Trophoblast cell (in vitro differentiated cells and primary cell): ENCODE data around the gene ZNF649.

ENCODE experiments used
- DNase-seq, 2 donors: peaks; one replicate each; pipeline ENCODE4 v3.0.0-alpha.2; 2016
- H2AFZ ChIP-seq: 2 replicates; pipeline ENCODE4 v1.6.1; 2013; ENCODE audit warnings: low read length, moderate library complexity, mild to moderate bottlenecking; ENCODE audit not compliant: insufficient read depth, poor library complexity
- H2AK5ac ChIP-seq: 2 replicates; pipeline ENCODE4 v1.6.1; 2013; ENCODE audit warnings: mild to moderate bottlenecking, low read length
- H2BK120ac ChIP-seq: 2 replicates; pipeline ENCODE4 v1.6.1; 2013; ENCODE audit warnings: low read length, mild to moderate bottlenecking, moderate library complexity; ENCODE audit not compliant: insufficient read depth, poor library complexity
- H2BK12ac ChIP-seq: 2 replicates; pipeline ENCODE4 v1.6.1; 2013; ENCODE audit warnings: mild to moderate bottlenecking, low read length, moderate library complexity
- H2BK5ac ChIP-seq: 2 replicates; pipeline ENCODE4 v1.6.1; 2013; ENCODE audit warnings: low read length, low read depth, moderate library complexity, mild to moderate bottlenecking; ENCODE audit not compliant: poor library complexity
- H3K14ac ChIP-seq: 2 replicates; pipeline ENCODE4 v1.6.1; 2013; ENCODE audit warnings: mild to moderate bottlenecking, low read length
- H3K18ac ChIP-seq: 2 replicates; pipeline ENCODE4 v1.6.1; 2013; ENCODE audit warnings: mild to moderate bottlenecking, low read length
- H3K23ac ChIP-seq: 2 replicates; pipeline ENCODE4 v1.6.1; 2013; ENCODE audit warnings: low read length
- H3K27ac ChIP-seq: 2 replicates; pipeline ENCODE4 v1.5.1; 2013; ENCODE audit warnings: low read depth, mild to moderate bottlenecking, inconsistent platforms, low read length, moderate library complexity
- H3K27me3 ChIP-seq: 2 replicates; pipeline ENCODE4 v1.6.1; 2013; ENCODE audit warnings: inconsistent platforms, mild to moderate bottlenecking, low read length, moderate library complexity; ENCODE audit not compliant: insufficient read depth
- H3K36me3 ChIP-seq, 2 experiments: 1 replicate in 1 of 2; 2 replicates in 1 of 2; pipeline ENCODE4 v1.6.1; 2013; ENCODE audit warnings: low read length in 2 of 2, mild to moderate bottlenecking in 2 of 2, moderate library complexity in 1 of 2; ENCODE audit not compliant: insufficient read depth in 2 of 2, control insufficient read depth in 1 of 2
- H3K4ac ChIP-seq: 2 replicates; pipeline ENCODE4 v1.6.1; 2013; ENCODE audit warnings: low read depth, mild to moderate bottlenecking, low read length, moderate library complexity
- H3K4me1 ChIP-seq, 2 experiments: 1 replicate in 1 of 2; 2 replicates in 1 of 2; pipeline ENCODE4 v1.6.1; 2013; ENCODE audit warnings: low read length in 2 of 2, mild to moderate bottlenecking in 2 of 2, moderate library complexity in 1 of 2; ENCODE audit not compliant: insufficient read depth in 2 of 2, control insufficient read depth in 1 of 2
- H3K4me2 ChIP-seq: 2 replicates; pipeline ENCODE4 v1.6.1; 2013; ENCODE audit warnings: inconsistent platforms, mild to moderate bottlenecking, low read length, moderate library complexity
- H3K4me3 ChIP-seq: 2 replicates; pipeline ENCODE4 v1.5.1; 2013; ENCODE audit warnings: mild to moderate bottlenecking, low read depth, low read length, inconsistent platforms
- H3K79me1 ChIP-seq: one replicate; pipeline ENCODE4 v1.6.1; 2013; ENCODE audit warnings: low read length
- H3K79me2 ChIP-seq: 2 replicates; pipeline ENCODE4 v1.6.1; 2013; ENCODE audit warnings: low read length, mild to moderate bottlenecking; ENCODE audit not compliant: control insufficient read depth, insufficient read depth, poor library complexity
- H3K9ac ChIP-seq: 2 replicates; pipeline ENCODE4 v1.6.1; 2013; ENCODE audit warnings: mild to moderate bottlenecking, low read length
- H3K9me3 ChIP-seq: 2 replicates; pipeline ENCODE4 v1.6.1; 2013; ENCODE audit warnings: low read depth, mild to moderate bottlenecking, control low read depth, inconsistent platforms, low read length; ENCODE audit not compliant: insufficient read depth
- H4K12ac ChIP-seq: 2 replicates; pipeline ENCODE4 v1.6.1; 2013; ENCODE audit warnings: low read depth, mild to moderate bottlenecking, low read length, moderate library complexity
- H4K8ac ChIP-seq: 2 replicates; pipeline ENCODE4 v1.6.1; 2013; ENCODE audit warnings: low read depth, mild to moderate bottlenecking, low read length, moderate library complexity
- H4K91ac ChIP-seq: one replicate; pipeline ENCODE4 v1.6.1; 2013; ENCODE audit warnings: low read depth, mild to moderate bottlenecking, low read length, moderate library complexity
- WGBS: extraction: QIAGEN DNeasy Blood & Tissue Kit; methylation state at CpG from one replicate; pipeline ENCODE4 v1.1.7; 2013; ENCODE audit warnings: missing lambda C conversion rate; ENCODE audit not compliant: insufficient read length, insufficient coverage; ENCODE audit errors: extremely low coverage; 5-methylcytosine and 5-hydroxymethylcytosine counted together

The ZNF649 gene

GRCh38 chr19:51889934-51890333 is 14.9 kb downstream of the ZNF649 start:
- no peaks in the 10 kb centered on the region for H3K27me3 ChIP-seq
- peaks cover 19 to 40% of the 10 kb centered on the region in 2 experiments for H3K36me3 ChIP-seq
- no peak overlapping the region for H3K14ac ChIP-seq
- H2BK12ac ChIP-seq, result no peak overlapping the region
- H4K91ac ChIP-seq, result no peak overlapping the region
- no peak overlapping the region for H3K4me2 ChIP-seq
- H3K9me3 ChIP-seq, result peaks cover 15% of the 10 kb centered on the region
- H3K4ac ChIP-seq, result no peak overlapping the region
- H3K27ac ChIP-seq, result no peak overlapping the region
- H2AFZ ChIP-seq, result no peak overlapping the region
- no peak overlapping the region for H3K9ac ChIP-seq
- H3K79me1 ChIP-seq, result peaks cover 5% of the 10 kb centered on the region
- peaks cover 2% of the 10 kb centered on the region for H3K79me2 ChIP-seq
- DNase-seq, result no peak
- H2BK5ac ChIP-seq, result no peak overlapping the region
- H3K4me1 ChIP-seq, result peaks cover 0 to 2% of the 10 kb centered on the region in 2 experiments
- H4K12ac ChIP-seq, result no peak overlapping the region
- no peak overlapping the region for H3K23ac ChIP-seq
- H3K4me3 ChIP-seq, result no peak overlapping the region
- no peak overlapping the region for H2AK5ac ChIP-seq
- no peak overlapping the region for H4K8ac ChIP-seq
- no peak overlapping the region for H2BK120ac ChIP-seq
- H3K18ac ChIP-seq, result no peak overlapping the region

- peaks cover 12 to 25% of the 10 kb centered on the region in 2 experiments for H3K36me3 ChIP-seq
These were observed 17.0 kb downstream of the ZNF649 start, which contains the start of gene ZNF577 for GRCh38 chr19:51887522-51888498. Gene ZNF577, minus strand, starts transcription at chr19:51887951. Its CDS starts 7,569 bp downstream, at chr19:51880382.

DNA sequence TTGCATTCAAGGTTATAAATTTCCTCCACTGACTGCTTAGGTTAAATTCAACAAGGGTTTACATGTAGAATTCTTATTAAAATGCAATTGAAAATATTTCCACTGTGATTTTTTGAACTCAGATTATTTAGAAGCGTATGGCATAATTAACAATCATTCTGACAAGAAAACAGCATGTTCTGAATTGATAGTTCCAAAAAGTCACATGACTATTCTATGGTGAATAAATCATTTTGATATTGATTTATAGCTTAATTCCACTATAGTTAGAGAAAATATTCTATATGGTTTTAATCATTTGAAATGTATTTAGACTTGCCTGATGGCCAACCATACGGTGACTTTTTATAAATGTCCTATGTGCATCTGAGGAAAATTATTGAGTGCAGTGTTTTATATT is 20.1 kb downstream of the ZNF649 start:
- no peak for DNase-seq
- H3K79me1 ChIP-seq, result peaks cover 5% of the 10 kb centered on the region
- WGBS, result no CpG with 5 or more reads among the region's 2 CpGs
- H3K4me3 ChIP-seq, result no peak overlapping the region
- H3K4me2 ChIP-seq, result no peak overlapping the region
- peaks cover 2% of the 10 kb centered on the region for H3K79me2 ChIP-seq
- no peak overlapping the region for H3K14ac ChIP-seq
- H3K36me3 ChIP-seq, result peaks cover 0 to 2% of the 10 kb centered on the region in 2 experiments
- no peak overlapping the region for H4K12ac ChIP-seq
- no peak overlapping the region for H4K8ac ChIP-seq
- no peak overlapping the region for H3K18ac ChIP-seq
- no peak overlapping the region for H2AFZ ChIP-seq
- no peak overlapping the region for H3K23ac ChIP-seq
- no peak overlapping the region for H2BK5ac ChIP-seq
- no peaks in the 10 kb centered on the region for H3K27me3 ChIP-seq
- H3K4ac ChIP-seq, result no peak overlapping the region
- H2BK120ac ChIP-seq, result no peak overlapping the region
- no peak overlapping the region for H3K27ac ChIP-seq
- no peak overlapping the region for H2BK12ac ChIP-seq
- no peak overlapping the region for H3K9ac ChIP-seq
- no peak overlapping the region for H2AK5ac ChIP-seq
- no peak overlapping the region for H4K91ac ChIP-seq
- H3K9me3 ChIP-seq, result peaks cover 2% of the 10 kb centered on the region
- H3K4me1 ChIP-seq, result peaks cover 0 to 2% of the 10 kb centered on the region in 2 experiments

More at GRCh38 chr19:51887522-51888498, 17.0 kb downstream of the ZNF649 start, which contains the start of gene ZNF577:
- peak within 1 kb of the TSS; percentile 61 for H3K4me2 ChIP-seq
- peak within 1 kb of the TSS; percentile 77 for H3K9ac ChIP-seq
- H2BK5ac ChIP-seq, result peak within 1 kb of the TSS; percentile 22
- peak within 1 kb of the TSS; percentile 90 for H3K14ac ChIP-seq
- no peak within 1 kb of the TSS for H3K23ac ChIP-seq
- H4K91ac ChIP-seq, result peak within 1 kb of the TSS; percentile 72
- peaks cover 2% of the 10 kb centered on the region for H3K79me2 ChIP-seq
- no CpG with 5 or more reads among the region's 56 CpGs for WGBS
- H3K27me3 ChIP-seq, result no peaks in the 10 kb centered on the region
- peaks cover 14% of the 10 kb centered on the region for H3K9me3 ChIP-seq
- peak within 1 kb of the TSS; percentile 60 for H3K18ac ChIP-seq
- H3K79me1 ChIP-seq, result peaks cover 5% of the 10 kb centered on the region
- H2AFZ ChIP-seq, result peak within 1 kb of the TSS; percentile 64
- no peak within 1 kb of the TSS for H2AK5ac ChIP-seq
- peak; percentile 86 to 93 for DNase-seq
- H4K12ac ChIP-seq, result peak within 1 kb of the TSS; percentile 50
- H2BK12ac ChIP-seq, result no peak within 1 kb of the TSS
- H2BK120ac ChIP-seq, result peak within 1 kb of the TSS; percentile 23
- H3K4me3 ChIP-seq, result peak within 1 kb of the TSS; percentile 75
- peak within 1 kb of the TSS; percentile 13 for H3K27ac ChIP-seq
- H3K4ac ChIP-seq, result peak within 1 kb of the TSS; percentile 29
- H4K8ac ChIP-seq, result peak within 1 kb of the TSS; percentile 89
- peaks cover 0 to 2% of the 10 kb centered on the region in 2 experiments for H3K4me1 ChIP-seq

DNA sequence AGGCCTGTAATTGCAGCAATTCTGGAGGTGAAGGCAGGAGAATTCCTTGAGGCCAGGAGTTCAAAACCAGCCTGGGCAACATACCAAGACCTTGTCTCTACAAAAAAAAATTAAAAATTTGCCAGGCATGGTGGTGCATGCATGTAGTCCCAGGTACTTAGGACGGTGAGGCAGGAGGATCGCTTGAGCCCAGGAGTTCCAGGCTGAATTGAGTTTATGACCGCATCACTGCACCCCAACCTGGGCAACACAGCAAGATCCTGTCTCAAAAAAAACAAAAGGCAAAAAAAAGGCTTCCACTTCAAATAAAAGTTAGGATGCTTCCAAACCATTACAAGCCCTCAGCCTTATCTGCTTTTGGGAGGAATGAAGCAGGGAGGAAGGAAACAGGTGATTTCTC is 22.3 kb downstream of the ZNF649 start:
- Histone ChIP-seq H3K27me3 (no peaks in the 10 kb centered on the region), H3K23ac (no peak overlapping the region)

More for the DNA sequence above, 22.3 kb downstream of the ZNF649 start:
- Histone ChIP-seq H2BK12ac (no peak overlapping the region), H3K9me3 (peaks cover 2% of the 10 kb centered on the region), H3K4me3 (no peak overlapping the region), H3K4me1 (peaks cover 0 to 2% of the 10 kb centered on the region in 2 experiments), H2BK120ac (no peak overlapping the region), H3K9ac (no peak overlapping the region), H4K91ac (no peak overlapping the region), H2AK5ac (no peak overlapping the region), H4K12ac (no peak overlapping the region), H3K27ac (no peak overlapping the region), H3K14ac (no peak overlapping the region), H3K18ac (no peak overlapping the region), H3K36me3 (peaks cover 2 to 5% of the 10 kb centered on the region in 2 experiments), H2AFZ (no peak overlapping the region), H4K8ac (no peak overlapping the region), H3K79me2 (peaks cover 2% of the 10 kb centered on the region), H2BK5ac (no peak overlapping the region), H3K4ac (no peak overlapping the region), H3K79me1 (peaks cover 3% of the 10 kb centered on the region), H3K4me2 (no peak overlapping the region)
- no peak for DNase-seq
- no CpG with 5 or more reads among the region's 3 CpGs for WGBS
